NT2/D1 (cell line): ENCODE results near the gene ADIRF.
"Not testable (repeated sequence)": the region's sequence is repeated elsewhere in the genome, so short reads cannot be mapped to it uniquely, and the experiment has no call there.

Experiments used
- DNase-seq: peaks from one replicate; pipeline ENCODE4 v3.0.0-alpha.2; 2011; ENCODE audit warnings: low read depth, low spot score
- H3K27me3 ChIP-seq: 2 replicates; pipeline ENCODE4 v1.6.0; 2011; ENCODE audit warnings: mild to moderate bottlenecking; ENCODE audit not compliant: insufficient read length, insufficient read depth
- H3K36me3 ChIP-seq: 2 replicates; pipeline ENCODE4 v1.6.1; 2011; ENCODE audit warnings: mild to moderate bottlenecking, low read length, mixed read lengths; ENCODE audit not compliant: insufficient read depth, insufficient read length
- H3K4me1 ChIP-seq: 2 replicates; pipeline ENCODE4 v1.5.1; 2011; ENCODE audit not compliant: insufficient read depth, insufficient read length
- H3K4me3 ChIP-seq: 2 replicates; pipeline ENCODE4 v1.5.1; 2011; ENCODE audit warnings: low read depth; ENCODE audit not compliant: insufficient read length
- H3K9ac ChIP-seq: 2 replicates; pipeline ENCODE4 v1.6.0; 2011; ENCODE audit warnings: low read depth; ENCODE audit not compliant: insufficient read length
- H3K9me3 ChIP-seq: 2 replicates; pipeline ENCODE4 v1.5.1; 2011; ENCODE audit warnings: mild to moderate bottlenecking, low read length; ENCODE audit not compliant: insufficient read depth
- SUZ12 ChIP-seq: IDR thresholded peaks from 2 replicates; pipeline ENCODE4 v1.6.1; 2011; ENCODE audit not compliant: insufficient read length, insufficient read depth; ENCODE audit errors: extremely low read depth
- YY1 ChIP-seq: IDR thresholded peaks from 2 replicates; pipeline ENCODE4 v1.6.1; 2011; ENCODE audit not compliant: insufficient read length, insufficient read depth
- ZNF274 ChIP-seq: IDR thresholded peaks from 2 replicates; pipeline ENCODE4 v1.6.1; 2011; ENCODE audit warnings: mild to moderate bottlenecking, low read depth, low read length

The ADIRF gene

DNA sequence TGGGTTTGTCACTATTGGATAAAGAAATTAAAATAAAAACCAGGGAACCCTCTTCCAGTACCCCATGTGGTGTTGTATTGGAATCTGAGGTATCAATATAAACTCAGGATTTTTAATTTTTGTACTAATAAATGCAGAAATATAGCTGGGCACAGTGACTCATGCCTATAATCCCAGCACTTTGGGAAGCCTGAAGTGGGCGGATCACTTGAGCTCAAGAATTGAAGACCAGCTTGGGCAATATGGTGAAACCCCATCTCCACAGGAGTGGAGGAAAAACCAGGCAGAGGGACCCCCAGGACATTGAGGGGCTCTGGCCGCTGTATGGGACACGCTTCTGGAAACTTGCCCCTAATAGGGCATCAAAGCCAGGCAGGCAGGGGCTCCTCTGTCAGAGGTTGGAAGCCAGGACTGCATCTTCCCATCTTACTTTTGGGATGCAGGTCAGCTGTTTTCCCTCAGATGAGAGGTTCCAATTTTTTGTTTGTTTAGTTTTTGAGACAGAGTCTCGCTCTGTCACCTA, 11.1 kb downstream of the ADIRF start:
- no peak overlapping the region for H3K9ac ChIP-seq
- TF ChIP-seq YY1 (no peak), SUZ12 (no peak), ZNF274 (no peak)
- no peaks in the 10 kb centered on the region for H3K9me3 ChIP-seq
- no peaks in the 10 kb centered on the region for H3K4me1 ChIP-seq
- no peaks in the 10 kb centered on the region for H3K27me3 ChIP-seq
- no peak overlapping the region for H3K4me3 ChIP-seq
- no peak for DNase-seq
- H3K36me3 ChIP-seq = no peaks in the 10 kb centered on the region

GRCh38 chr10:86979977-86980448, 11.7 kb downstream of the ADIRF start:
- TF ChIP-seq SUZ12 (no peak), YY1 (no peak), ZNF274 (no peak)
- Histone ChIP-seq H3K27me3 (no peaks in the 10 kb centered on the region), H3K9ac (no peak overlapping the region), H3K9me3 (no peaks in the 10 kb centered on the region), H3K36me3 (no peaks in the 10 kb centered on the region), H3K4me3 (no peak overlapping the region), H3K4me1 (no peaks in the 10 kb centered on the region)
- DNase-seq = no peak

DNA sequence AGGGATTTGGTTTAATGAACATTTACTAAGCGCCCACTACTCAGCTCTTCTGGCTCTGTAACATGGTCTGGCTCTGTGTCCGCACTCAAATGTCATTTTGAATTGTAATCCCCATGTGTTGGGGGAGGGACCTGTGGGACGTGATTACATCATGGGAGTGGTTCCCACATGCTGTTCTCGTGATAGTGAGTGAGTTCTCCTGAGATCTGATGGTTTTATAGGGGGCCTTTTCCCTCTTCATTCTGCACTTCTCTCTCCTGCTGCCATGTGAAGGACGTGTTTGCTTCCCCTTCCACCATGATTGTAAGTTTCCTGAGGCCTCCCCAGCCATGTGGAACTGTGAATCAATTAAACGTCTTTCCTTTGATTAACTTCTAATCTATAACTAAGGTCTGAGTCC, 12.7 kb downstream of the ADIRF start:
- not testable (repeated sequence) for H3K4me3 ChIP-seq, DNase-seq, H3K4me1 ChIP-seq, H3K9me3 ChIP-seq, H3K27me3 ChIP-seq, H3K36me3 ChIP-seq, H3K9ac ChIP-seq

- Histone ChIP-seq H3K27me3 (no peaks in the 10 kb centered on the region), H3K4me1 (no peaks in the 10 kb centered on the region), H3K9ac (no peak overlapping the region), H3K9me3 (no peaks in the 10 kb centered on the region), H3K36me3 (no peaks in the 10 kb centered on the region), H3K4me3 (no peak overlapping the region)
- TF ChIP-seq YY1 = no peak
- no peak for TF ChIP-seq SUZ12
- TF ChIP-seq ZNF274 = no peak
- DNase-seq = no peak
Measured at GRCh38 chr10:86981716-86982115, 13.4 kb downstream of the ADIRF start.

GRCh38 chr10:86984498-86984897, 16.2 kb downstream of the ADIRF start:
- not testable (repeated sequence) for DNase-seq, H3K4me3 ChIP-seq, H3K9me3 ChIP-seq, H3K27me3 ChIP-seq, H3K9ac ChIP-seq, H3K36me3 ChIP-seq, H3K4me1 ChIP-seq

DNA sequence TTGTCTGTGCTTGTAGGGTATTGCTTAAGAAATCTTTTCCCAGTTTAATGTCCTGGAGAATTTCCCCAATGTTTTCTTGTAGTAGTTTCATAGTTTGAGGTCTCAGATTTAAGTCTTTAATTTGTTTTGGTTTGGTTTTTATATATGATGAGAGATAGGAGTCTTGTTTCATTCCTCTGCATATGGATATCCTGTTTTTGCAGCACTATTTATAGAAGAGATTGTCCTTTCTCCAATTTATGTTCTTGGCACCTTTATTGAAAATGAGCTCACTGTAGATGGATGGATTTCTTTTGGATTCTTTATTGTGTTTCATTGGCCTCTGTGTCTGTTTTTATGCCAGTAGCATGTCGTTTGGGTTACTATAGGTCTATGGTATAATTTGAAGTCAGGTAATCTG, 20.2 kb downstream of the ADIRF start:
- no peak overlapping the region for H3K9ac ChIP-seq
- H3K9me3 ChIP-seq = no peaks in the 10 kb centered on the region
- no peaks in the 10 kb centered on the region for H3K36me3 ChIP-seq
- no peak for TF ChIP-seq YY1
- no peak for TF ChIP-seq ZNF274
- no peak for DNase-seq
- H3K4me1 ChIP-seq = no peaks in the 10 kb centered on the region
- no peak overlapping the region for H3K4me3 ChIP-seq
- H3K27me3 ChIP-seq = no peaks in the 10 kb centered on the region

DNA sequence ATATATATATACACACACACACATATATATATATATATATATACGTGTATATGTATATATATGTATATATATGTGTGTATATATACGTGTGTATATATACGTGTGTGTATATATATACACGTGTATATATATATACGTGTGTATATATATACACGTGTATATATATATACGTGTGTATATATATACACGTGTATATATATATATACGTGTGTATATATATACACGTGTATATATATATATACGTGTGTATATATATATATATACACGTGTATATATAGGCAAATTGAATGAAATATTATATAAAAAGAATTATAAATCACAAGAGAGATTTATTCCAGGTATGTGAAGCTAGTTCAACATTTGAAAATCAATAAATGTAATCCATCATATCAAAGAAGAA, 23.1 kb downstream of the ADIRF start:
- DNase-seq, H3K4me3 ChIP-seq, H3K27me3 ChIP-seq, H3K9ac ChIP-seq, H3K9me3 ChIP-seq, H3K36me3 ChIP-seq, H3K4me1 ChIP-seq: not testable (repeated sequence)

GRCh38 chr10:86992456-86992855, 24.2 kb downstream of the ADIRF start:
- TF ChIP-seq ZNF274 (no peak), SUZ12 (no peak)
- H3K27me3 ChIP-seq = no peaks in the 10 kb centered on the region
- DNase-seq = no peak
- H3K36me3 ChIP-seq = no peaks in the 10 kb centered on the region
- H3K9ac ChIP-seq = no peak overlapping the region
- H3K4me3 ChIP-seq = no peak overlapping the region
- no peaks in the 10 kb centered on the region for H3K4me1 ChIP-seq
- H3K9me3 ChIP-seq = no peaks in the 10 kb centered on the region

GRCh38 chr10:86992929-86993328, 24.6 kb downstream of the ADIRF start:
- no peaks in the 10 kb centered on the region for H3K27me3 ChIP-seq
- no peaks in the 10 kb centered on the region for H3K9me3 ChIP-seq
- no peak for DNase-seq
- H3K9ac ChIP-seq = no peak overlapping the region
- no peak for TF ChIP-seq SUZ12
- no peak for TF ChIP-seq ZNF274
- no peak for TF ChIP-seq YY1
- H3K36me3 ChIP-seq = no peaks in the 10 kb centered on the region
- H3K4me3 ChIP-seq = no peak overlapping the region
- H3K4me1 ChIP-seq = no peaks in the 10 kb centered on the region

GRCh38 chr10:86999802-87000403, 31.6 kb downstream of the ADIRF start:
- not testable (repeated sequence) for H3K36me3 ChIP-seq, DNase-seq, H3K9ac ChIP-seq, H3K27me3 ChIP-seq, H3K9me3 ChIP-seq, H3K4me3 ChIP-seq, H3K4me1 ChIP-seq
